DND-41 (cell line): ENCODE measurements around the gene KRTAP10-3.

Experiments
- ATAC-seq: fragments of 200-7000 bp; cut with Tn5 transposase; 3 replicates; pipeline ENCODE4 v1.9.1; 2021; ENCODE audit warnings: low read depth; ENCODE audit not compliant: insufficient read depth
- DNase-seq: peaks from one replicate; pipeline ENCODE4 v3.0.0-alpha.2; 2020
- H2AFZ ChIP-seq: 2 replicates; pipeline ENCODE4 v1.6.0; 2012; ENCODE audit warnings: low read depth, low read length
- H3K27ac ChIP-seq: 2 replicates; pipeline ENCODE4 v1.5.1; 2012; ENCODE audit warnings: low read length, inconsistent platforms
- H3K27me3 ChIP-seq: fragments of 200-600 bp; sonication (generic); 2 replicates; pipeline ENCODE4 v1.6.0; 2012; ENCODE audit warnings: low read length, mild to moderate bottlenecking, inconsistent platforms; ENCODE audit not compliant: insufficient read depth, poor library complexity
- H3K36me3 ChIP-seq: 2 replicates; pipeline ENCODE4 v1.5.1; 2012; ENCODE audit warnings: low read length, inconsistent platforms; ENCODE audit not compliant: insufficient read depth
- H3K4me1 ChIP-seq: 2 replicates; pipeline ENCODE4 v1.5.1; 2012; ENCODE audit warnings: mild to moderate bottlenecking, low read length; ENCODE audit not compliant: insufficient read depth
- H3K4me2 ChIP-seq: 2 replicates; pipeline ENCODE4 v1.6.0; 2012; ENCODE audit warnings: mild to moderate bottlenecking, moderate library complexity, low read length, inconsistent platforms; ENCODE audit not compliant: insufficient read depth
- H3K4me3 ChIP-seq, 2 experiments: fragments of 200-600 bp in 1 of 2; shearing (Covaris generic) in 1 of 2; 2 replicates each; pipeline ENCODE4 v1.5.1; 2012 to 2016; ENCODE audit warnings: inconsistent platforms in 2 of 2, low read length in 2 of 2, mild to moderate bottlenecking in 2 of 2, low read depth in 1 of 2, moderate library complexity in 1 of 2
- H3K79me2 ChIP-seq: 2 replicates; pipeline ENCODE4 v1.6.0; 2012; ENCODE audit warnings: low read length, inconsistent platforms; ENCODE audit not compliant: insufficient read depth
- H3K9ac ChIP-seq: 2 replicates; pipeline ENCODE4 v1.6.0; 2012; ENCODE audit warnings: low read depth, mild to moderate bottlenecking, inconsistent platforms, low read length, moderate library complexity
- H3K9me3 ChIP-seq: 2 replicates; pipeline ENCODE4 v1.5.1; 2012; ENCODE audit warnings: low read length, moderate library complexity, mild to moderate bottlenecking, inconsistent platforms; ENCODE audit not compliant: insufficient read depth, severe bottlenecking
- H4K20me1 ChIP-seq: 2 replicates; pipeline ENCODE4 v1.6.0; 2012; ENCODE audit warnings: low read length; ENCODE audit not compliant: insufficient read depth
- CTCF ChIP-seq: IDR thresholded peaks from 2 replicates; pipeline ENCODE4 v1.5.1; 2012; ENCODE audit warnings: borderline replicate concordance, low read length, moderate library complexity, mild to moderate bottlenecking; ENCODE audit not compliant: poor library complexity, severe bottlenecking; ENCODE audit errors: extremely low read depth
- EZH2 ChIP-seq: IDR thresholded peaks from 3 replicates; pipeline ENCODE4 v1.6.1; 2012; ENCODE audit warnings: borderline replicate concordance, low read depth, mild to moderate bottlenecking, moderate library complexity, low read length, inconsistent platforms; ENCODE audit not compliant: severe bottlenecking

Gene KRTAP10-3

GRCh38 chr21:44548922-44549321 is 9.7 kb downstream of the KRTAP10-3 start:
- Histone ChIP-seq H3K27me3 (peaks cover 3% of the 10 kb centered on the region), H3K4me1 (no peaks in the 10 kb centered on the region), H4K20me1 (0 out of 2 replicates have a peak, but pooled peaks cover 3% of the 10 kb centered on the region), H3K9me3 (no peaks in the 10 kb centered on the region), H3K79me2 (no peaks in the 10 kb centered on the region), H2AFZ (no peak overlapping the region), H3K36me3 (no peaks in the 10 kb centered on the region), H3K27ac (no peak overlapping the region), H3K4me2 (no peak overlapping the region), H3K9ac (no peak overlapping the region), H3K4me3 (no peak overlapping the region)
- DNase-seq (no peak), ATAC-seq (no peak)
- TF ChIP-seq EZH2 (no peak), CTCF (no peak)

GRCh38 chr21:44548381-44548780 is 10.2 kb downstream of the KRTAP10-3 start:
- no peaks in the 10 kb centered on the region for H3K4me1 ChIP-seq
- H3K27me3 ChIP-seq = peaks cover 3% of the 10 kb centered on the region
- no peak overlapping the region for H3K9ac ChIP-seq
- H3K4me3 ChIP-seq = no peak overlapping the region
- no peak for DNase-seq
- TF ChIP-seq CTCF = no peak
- no peak for TF ChIP-seq EZH2
- H3K36me3 ChIP-seq = no peaks in the 10 kb centered on the region
- H3K79me2 ChIP-seq = no peaks in the 10 kb centered on the region
- 0 out of 2 replicates have a peak, but pooled peaks cover 3% of the 10 kb centered on the region for H4K20me1 ChIP-seq
- H3K4me2 ChIP-seq = no peak overlapping the region
- H2AFZ ChIP-seq = no peak overlapping the region
- no peak for ATAC-seq
- no peaks in the 10 kb centered on the region for H3K9me3 ChIP-seq
- no peak overlapping the region for H3K27ac ChIP-seq

- no peaks in the 10 kb centered on the region for H3K9me3 ChIP-seq
- H3K27me3 ChIP-seq = peaks cover 3% of the 10 kb centered on the region
- no peak overlapping the region for H3K9ac ChIP-seq
- peak; percentile 53; the same call in 2 of the 3 replicates for ATAC-seq
- H3K4me2 ChIP-seq = no peak overlapping the region
- H3K27ac ChIP-seq = no peak overlapping the region
- 0 out of 2 replicates have a peak, but pooled peaks cover 3% of the 10 kb centered on the region for H4K20me1 ChIP-seq
- TF ChIP-seq EZH2 = no peak
- peak; percentile 22 for DNase-seq
- H3K4me1 ChIP-seq = no peaks in the 10 kb centered on the region
- no peak overlapping the region for H3K4me3 ChIP-seq
- no peak overlapping the region for H2AFZ ChIP-seq
- H3K79me2 ChIP-seq = no peaks in the 10 kb centered on the region
- no peaks in the 10 kb centered on the region for H3K36me3 ChIP-seq
These were observed 10.8 kb downstream of the KRTAP10-3 start for GRCh38 chr21:44547656-44548331.

- no peaks in the 10 kb centered on the region for H3K9me3 ChIP-seq
- no peak overlapping the region for H2AFZ ChIP-seq
These were observed 14.0 kb downstream of the KRTAP10-3 start for GRCh38 chr21:44544566-44544965.

More at GRCh38 chr21:44544566-44544965, 14.0 kb downstream of the KRTAP10-3 start:
- H3K36me3 ChIP-seq = no peaks in the 10 kb centered on the region
- no peak overlapping the region for H3K4me3 ChIP-seq
- H4K20me1 ChIP-seq = 0 out of 2 replicates have a peak, but pooled peaks cover 2% of the 10 kb centered on the region
- H3K4me1 ChIP-seq = no peaks in the 10 kb centered on the region
- no peak for ATAC-seq
- H3K27me3 ChIP-seq = peaks cover 3% of the 10 kb centered on the region
- no peak overlapping the region for H3K4me2 ChIP-seq
- no peak for DNase-seq
- no peaks in the 10 kb centered on the region for H3K79me2 ChIP-seq
- H3K9ac ChIP-seq = no peak overlapping the region
- H3K27ac ChIP-seq = no peak overlapping the region
- TF ChIP-seq EZH2 = no peak
- TF ChIP-seq CTCF = no peak
